GM12878 (cell line): Measurements from ENCODE around the gene CACTIN. TPM values are rescaled to one million over a fixed set of nuclear protein-coding genes. Genes with fewer than 3 reads are reported as not detected.

ENCODE experiments used
- ATAC-seq: fragments of 200-7000 bp; cut with Tn5 transposase; 3 replicates; pipeline ENCODE4 v1.9.1; 2020; ENCODE audit warnings: mild to moderate bottlenecking, moderate library complexity
- BruUV-seq: library from RNA; stranded (reverse); fragments of 400-500 nt; replicated peaks from 2 replicates; lab custom pipeline; 2021; lab: Mats Ljungman, UMichigan
- CTCF ChIA-PET: fragments of 300-600 bp; sonication (Branson Sonifier 250); formaldehyde crosslinking; extraction: SDS; loops from one replicate; lab custom pipeline; 2021; ENCODE audit warnings: inconsistent platforms; lab: Yijun Ruan, JAX
- POLR2A ChIA-PET: fragments of 350-600 bp; formaldehyde crosslinking; extraction: SDS; loops from one replicate; lab custom pipeline; 2021; ENCODE audit warnings: inconsistent platforms; lab: Charles Lee
- RAD21 ChIA-PET: fragments of 300-600 bp; sonication (Branson Sonifier 250); formaldehyde crosslinking; loops from one replicate; lab custom pipeline; 2023; ENCODE audit warnings: antibody characterized with exemption; ENCODE audit not compliant: unreplicated experiment; lab: Charles Lee
- SMC1A ChIA-PET: fragments of 300-600 bp; sonication (Branson Sonifier 250); formaldehyde crosslinking; loops from one replicate; lab custom pipeline; 2023; ENCODE audit not compliant: unreplicated experiment, uncharacterized antibody; lab: Charles Lee
- DNase-seq: peaks from one replicate; pipeline ENCODE4 v3.0.0-alpha.2; 2011; ENCODE audit warnings: low read depth, low spot score
- FAIRE-seq: peaks from 3 replicates; lab custom pipeline; 2011; peaks lifted over from hg19 to GRCh38; lab: Jason Lieb, UNC
- H2AFZ ChIP-seq: 2 replicates; pipeline ENCODE4 v1.6.0; 2011; ENCODE audit warnings: low read depth, low read length, control low read depth; ENCODE audit not compliant: control insufficient read depth
- H3K27ac ChIP-seq: 2 replicates; pipeline ENCODE4 v1.5.1; 2011; ENCODE audit warnings: control low read depth; ENCODE audit not compliant: control insufficient read depth, insufficient read depth
- H3K27me3 ChIP-seq, 2 experiments: replicated peaks in 1 of 2; 2 replicates each; pipeline versions ENCODE4 v1.6.0 to v1.6.1; 2011; ENCODE audit warnings: low read length in 1 of 2; ENCODE audit not compliant: control insufficient read depth in 2 of 2, insufficient read depth in 2 of 2
- H3K36me3 ChIP-seq, 2 experiments: 2 replicates each; pipeline ENCODE4 v1.5.1; 2011; ENCODE audit warnings: low read length in 1 of 2; ENCODE audit not compliant: control insufficient read depth in 2 of 2, insufficient read depth in 2 of 2
- H3K4me1 ChIP-seq: 2 replicates; pipeline ENCODE4 v1.6.1; 2011; ENCODE audit warnings: mild to moderate bottlenecking, low read length, moderate library complexity, mixed read lengths; ENCODE audit not compliant: control insufficient read depth, insufficient read depth
- H3K4me2 ChIP-seq: 2 replicates; pipeline ENCODE4 v1.6.0; 2011; ENCODE audit warnings: control low read depth; ENCODE audit not compliant: control insufficient read depth, insufficient read depth
- H3K4me3 ChIP-seq: fragments of 200-600 bp; sonication (generic); 2 replicates; pipeline ENCODE4 v1.5.1; 2016
- H3K79me2 ChIP-seq: 2 replicates; pipeline ENCODE4 v1.6.0; 2011; ENCODE audit warnings: low read length; ENCODE audit not compliant: control insufficient read depth, insufficient read depth
- H3K9ac ChIP-seq: 2 replicates; pipeline ENCODE4 v1.8.0; 2011; ENCODE audit warnings: low read length, control low read depth, mixed read lengths; ENCODE audit not compliant: control insufficient read depth, insufficient read depth
- H3K9me3 ChIP-seq: replicated peaks from 3 replicates; pipeline ENCODE4 v1.5.1; 2011; ENCODE audit warnings: mild to moderate bottlenecking, low read length; ENCODE audit not compliant: control insufficient read depth, insufficient read depth
- H4K20me1 ChIP-seq: 2 replicates; pipeline ENCODE4 v1.6.0; 2011; ENCODE audit not compliant: control insufficient read depth, insufficient read depth
- CBFB ChIP-seq: IDR thresholded peaks from 2 replicates; pipeline ENCODE4 v1.6.1; 2016; ENCODE audit warnings: antibody characterized with exemption, low read depth
- CREM ChIP-seq: IDR thresholded peaks from 2 replicates; pipeline ENCODE4 v1.6.1; 2014; ENCODE audit warnings: antibody characterized with exemption, low read depth
- MEF2A ChIP-seq: IDR thresholded peaks from 2 replicates; pipeline ENCODE4 v1.6.1; 2011; ENCODE audit warnings: low read depth, mild to moderate bottlenecking, low read length, moderate library complexity; ENCODE audit not compliant: insufficient read depth
- NR2F1 ChIP-seq: fragments of 450-650 bp; conservative IDR thresholded peaks from 2 replicates; pipeline ENCODE4 v1.6.1; 2017; ENCODE audit warnings: mild to moderate bottlenecking
- NRF1 ChIP-seq: conservative IDR thresholded peaks from 2 replicates; pipeline ENCODE4 v1.6.1; 2011; ENCODE audit warnings: mild to moderate bottlenecking, low read depth, low read length, improper control_type of control experiment
- POLR2AphosphoS2 ChIP-seq: IDR thresholded peaks from 2 replicates; pipeline ENCODE4 v1.6.1; 2011; ENCODE audit warnings: low read depth, mild to moderate bottlenecking, low read length, improper control_type of control experiment, moderate library complexity
- RUNX3 ChIP-seq: IDR thresholded peaks from 2 replicates; pipeline ENCODE4 v1.6.1; 2012; ENCODE audit warnings: low read length, inconsistent platforms
- SMC3 ChIP-seq: IDR thresholded peaks from 2 replicates; pipeline ENCODE4 v1.6.1; 2011; ENCODE audit warnings: low read length, improper control_type of control experiment, borderline replicate concordance
- YBX1 ChIP-seq: fragments of 450-650 bp; IDR thresholded peaks from 2 replicates; pipeline ENCODE4 v1.6.1; 2016; ENCODE audit warnings: antibody characterized with exemption
- WGBS: methylation state at CpG from one replicate; pipeline ENCODE4 v1.1.6; 2016; ENCODE audit warnings: low lambda C conversion rate; ENCODE audit not compliant: insufficient replicate concordance, insufficient coverage; ENCODE audit errors: missing lambda C conversion rate; 5-methylcytosine and 5-hydroxymethylcytosine counted together
- in situ Hi-C: fragments of 300-500 bp; cut with MboI; formaldehyde crosslinking; loops from 9 replicates; pipeline ENCODE4 v1.14.3; 2018; ENCODE audit warnings: mixed read lengths
- intact Hi-C: fragments of 100-400 bp; cut with micrococcal nuclease; formaldehyde crosslinking; loops from one replicate; pipeline ENCODE4 v1.14.2; 2022; ENCODE audit not compliant: unreplicated experiment
- polyA plus RNA-seq, 11 experiments: library from polyadenylated mRNA; depleted of rRNA in 4 of 11; unstranded in 6 of 11; stranded (reverse) in 5 of 11; fragments of >200 nt; fragmentation: Nextera tagmentation in 4 of 11; fragmentation: Illumina TruSeq in 1 of 11; extraction: Ambion mirVana in 4 of 11; extraction: Trizol in 1 of 11; gene quantifications; 1 replicate in 1 of 11; 2 replicates in 10 of 11; pipeline versions ENCODE4 v1.2.1 to v1.2.3, GENCODE V29; 2011 to 2016; ENCODE audit warnings: inconsistent platforms in 2 of 11, missing spikeins in 2 of 11, low read depth in 1 of 11
- total RNA-seq, 4 experiments: library from RNA; depleted of rRNA in 3 of 4; stranded (reverse); fragments of >200 nt in 3 of 4; fragmentation: Illumina TruSeq in 1 of 4; extraction: Trizol in 1 of 4; gene quantifications; 2 replicates each; pipeline versions ENCODE4 v1.2.1 to v1.2.3, GENCODE V29; 2013 to 2021
- TF ChIP-seq, protein P1 (sequence below): fragments of 450-650 bp; IDR thresholded peaks from 2 replicates; pipeline ENCODE4 v1.6.1; 2017; ENCODE audit warnings: mild to moderate bottlenecking, moderate library complexity
- TF ChIP-seq, protein P2 (sequence below): fragments of 450-650 bp; IDR thresholded peaks from 2 replicates; pipeline ENCODE4 v1.6.1; 2017; ENCODE audit warnings: antibody characterized with exemption, mild to moderate bottlenecking, moderate library complexity

Gene CACTIN
- total and polyA plus RNA-seq, 10 of the 15 experiments (the other 5 are each of a cell fraction or from before 2014, with no cell fraction given), result 0.40 to 31.4 (median 12.5) TPM

DNA sequence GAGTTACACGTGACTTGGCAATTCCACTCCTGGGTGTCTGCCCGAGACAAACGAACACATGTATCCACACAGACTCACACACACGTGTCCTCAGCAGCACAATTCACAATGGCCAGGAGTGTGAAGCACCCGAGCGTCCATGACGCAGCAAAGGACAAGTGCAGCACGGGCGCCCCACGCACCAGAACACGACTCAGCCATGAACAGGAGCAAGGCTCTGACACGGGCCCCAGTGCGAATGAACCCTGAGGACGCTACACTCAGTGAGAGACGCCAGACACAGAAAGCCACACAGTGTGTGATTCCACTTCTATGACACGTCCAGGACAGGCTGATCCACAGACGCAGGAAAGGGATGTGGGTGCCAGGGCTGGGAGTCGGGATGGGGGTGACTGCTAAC lies 37.2 kb upstream of the CACTIN start (continued):
- TF ChIP-seq SMC3 (no peak), MEF2A (no peak), NR2F1 (no peak)

DNA sequence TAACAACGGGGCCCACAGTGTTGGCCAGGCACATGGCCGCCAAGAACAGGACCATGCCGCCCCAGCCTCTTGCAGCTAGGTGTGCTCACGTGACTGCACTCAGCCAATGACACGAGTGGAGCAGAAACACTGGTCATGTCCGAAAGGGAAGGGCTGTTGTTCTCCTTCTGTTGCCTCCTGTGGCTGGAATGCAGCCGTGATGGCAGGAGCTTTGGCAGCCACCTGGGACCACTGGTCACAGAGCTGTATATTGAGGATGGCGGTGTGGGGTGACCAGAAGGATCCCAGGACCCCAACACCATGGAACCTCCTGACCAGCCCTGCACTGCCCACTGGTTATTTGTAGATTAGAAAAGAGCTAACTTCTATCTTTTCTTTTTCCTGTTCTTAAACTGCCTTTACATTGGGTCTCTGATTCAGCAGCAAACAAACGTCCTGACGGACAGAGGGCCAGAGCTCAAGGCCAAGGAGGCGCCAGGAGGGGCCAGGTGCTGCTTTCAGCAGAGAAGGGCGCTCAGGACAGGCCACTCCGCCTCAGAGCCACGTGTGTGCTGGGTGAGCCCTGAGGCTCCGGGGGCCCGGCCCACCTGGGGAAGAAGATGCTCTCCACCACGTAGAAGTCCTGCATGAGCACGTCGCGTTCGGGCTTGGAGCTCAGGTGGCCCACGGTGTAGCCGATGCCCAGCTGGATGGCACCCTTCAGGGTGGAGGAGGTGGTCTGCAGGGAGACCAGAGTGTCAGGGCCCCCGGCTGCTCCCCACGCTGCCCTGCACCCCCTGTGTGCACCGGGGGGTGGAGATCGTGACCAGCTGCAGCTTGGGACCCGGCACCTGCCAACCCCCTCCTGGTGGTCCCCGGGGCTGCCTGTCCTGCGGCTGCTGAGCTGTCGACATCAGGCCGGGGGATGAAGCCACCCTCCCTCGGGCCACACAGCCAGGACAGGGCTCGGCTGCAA lies 35.0 kb upstream of the CACTIN start:
- FAIRE-seq, result no peak
- 88% methylated on average over 34 of the region's 34 CpGs for WGBS
- TF ChIP-seq POLR2AphosphoS2 (no peak), RUNX3 (no peak), CREM (no peak), CBFB (no peak), YBX1 (no peak), NRF1 (no peak)
- TF ChIP-seq, protein P1, sequence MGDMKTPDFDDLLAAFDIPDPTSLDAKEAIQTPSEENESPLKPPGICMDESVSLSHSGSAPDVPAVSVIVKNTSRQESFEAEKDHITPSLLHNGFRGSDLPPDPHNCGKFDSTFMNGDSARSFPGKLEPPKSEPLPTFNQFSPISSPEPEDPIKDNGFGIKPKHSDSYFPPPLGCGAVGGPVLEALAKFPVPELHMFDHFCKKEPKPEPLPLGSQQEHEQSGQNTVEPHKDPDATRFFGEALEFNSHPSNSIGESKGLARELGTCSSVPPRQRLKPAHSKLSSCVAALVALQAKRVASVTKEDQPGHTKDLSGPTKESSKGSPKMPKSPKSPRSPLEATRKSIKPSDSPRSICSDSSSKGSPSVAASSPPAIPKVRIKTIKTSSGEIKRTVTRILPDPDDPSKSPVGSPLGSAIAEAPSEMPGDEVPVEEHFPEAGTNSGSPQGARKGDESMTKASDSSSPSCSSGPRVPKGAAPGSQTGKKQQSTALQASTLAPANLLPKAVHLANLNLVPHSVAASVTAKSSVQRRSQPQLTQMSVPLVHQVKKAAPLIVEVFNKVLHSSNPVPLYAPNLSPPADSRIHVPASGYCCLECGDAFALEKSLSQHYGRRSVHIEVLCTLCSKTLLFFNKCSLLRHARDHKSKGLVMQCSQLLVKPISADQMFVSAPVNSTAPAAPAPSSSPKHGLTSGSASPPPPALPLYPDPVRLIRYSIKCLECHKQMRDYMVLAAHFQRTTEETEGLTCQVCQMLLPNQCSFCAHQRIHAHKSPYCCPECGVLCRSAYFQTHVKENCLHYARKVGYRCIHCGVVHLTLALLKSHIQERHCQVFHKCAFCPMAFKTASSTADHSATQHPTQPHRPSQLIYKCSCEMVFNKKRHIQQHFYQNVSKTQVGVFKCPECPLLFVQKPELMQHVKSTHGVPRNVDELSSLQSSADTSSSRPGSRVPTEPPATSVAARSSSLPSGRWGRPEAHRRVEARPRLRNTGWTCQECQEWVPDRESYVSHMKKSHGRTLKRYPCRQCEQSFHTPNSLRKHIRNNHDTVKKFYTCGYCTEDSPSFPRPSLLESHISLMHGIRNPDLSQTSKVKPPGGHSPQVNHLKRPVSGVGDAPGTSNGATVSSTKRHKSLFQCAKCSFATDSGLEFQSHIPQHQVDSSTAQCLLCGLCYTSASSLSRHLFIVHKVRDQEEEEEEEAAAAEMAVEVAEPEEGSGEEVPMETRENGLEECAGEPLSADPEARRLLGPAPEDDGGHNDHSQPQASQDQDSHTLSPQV, result no peak
- TF ChIP-seq, protein P2, sequence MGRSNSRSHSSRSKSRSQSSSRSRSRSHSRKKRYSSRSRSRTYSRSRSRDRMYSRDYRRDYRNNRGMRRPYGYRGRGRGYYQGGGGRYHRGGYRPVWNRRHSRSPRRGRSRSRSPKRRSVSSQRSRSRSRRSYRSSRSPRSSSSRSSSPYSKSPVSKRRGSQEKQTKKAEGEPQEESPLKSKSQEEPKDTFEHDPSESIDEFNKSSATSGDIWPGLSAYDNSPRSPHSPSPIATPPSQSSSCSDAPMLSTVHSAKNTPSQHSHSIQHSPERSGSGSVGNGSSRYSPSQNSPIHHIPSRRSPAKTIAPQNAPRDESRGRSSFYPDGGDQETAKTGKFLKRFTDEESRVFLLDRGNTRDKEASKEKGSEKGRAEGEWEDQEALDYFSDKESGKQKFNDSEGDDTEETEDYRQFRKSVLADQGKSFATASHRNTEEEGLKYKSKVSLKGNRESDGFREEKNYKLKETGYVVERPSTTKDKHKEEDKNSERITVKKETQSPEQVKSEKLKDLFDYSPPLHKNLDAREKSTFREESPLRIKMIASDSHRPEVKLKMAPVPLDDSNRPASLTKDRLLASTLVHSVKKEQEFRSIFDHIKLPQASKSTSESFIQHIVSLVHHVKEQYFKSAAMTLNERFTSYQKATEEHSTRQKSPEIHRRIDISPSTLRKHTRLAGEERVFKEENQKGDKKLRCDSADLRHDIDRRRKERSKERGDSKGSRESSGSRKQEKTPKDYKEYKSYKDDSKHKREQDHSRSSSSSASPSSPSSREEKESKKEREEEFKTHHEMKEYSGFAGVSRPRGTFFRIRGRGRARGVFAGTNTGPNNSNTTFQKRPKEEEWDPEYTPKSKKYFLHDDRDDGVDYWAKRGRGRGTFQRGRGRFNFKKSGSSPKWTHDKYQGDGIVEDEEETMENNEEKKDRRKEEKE, result no peak

More for the DNA sequence above, 35.0 kb upstream of the CACTIN start:
- DNase-seq (no peak), ATAC-seq (no peak)
- H3K4me1 ChIP-seq, result peaks cover 11% of the 10 kb centered on the region
- ChIA-PET SMC1A (no interaction called here), RAD21 (no interaction called here), POLR2A (no interaction called here), CTCF (interaction anchor here (1.3 to 2.6 kb wide), 4 partner anchors 39 to 95 kb away, joined by 3 to 8 read pairs (median 6); partner anchors contain the start of gene PIP5K1C)
- H3K9ac ChIP-seq, result no peak overlapping the region
- H3K27me3 ChIP-seq, result no peaks in the 10 kb centered on the region
- no TSS peak for BruUV-seq
- in situ Hi-C loops, result loop anchor here (5.0 to 10.0 kb wide), 2 partner anchors 41 to 543 kb away; partner anchors contain the start of gene PIP5K1C
- no peaks in the 10 kb centered on the region for H4K20me1 ChIP-seq
- peaks cover 3 to 8% of the 10 kb centered on the region in 2 experiments; a peak in 3 of 4 replicates for H3K36me3 ChIP-seq
- H3K4me2 ChIP-seq, result no peak overlapping the region
- H3K9me3 ChIP-seq, result no peaks in the 10 kb centered on the region; the same call in 2 of the 3 replicates
- H3K27ac ChIP-seq, result no peak overlapping the region
- intact Hi-C loops, result no loop called here
- no peak overlapping the region for H3K4me3 ChIP-seq
- no peak overlapping the region for H2AFZ ChIP-seq
- no peaks in the 10 kb centered on the region for H3K79me2 ChIP-seq
